ENCODE data around the gene WNT7B.

- TF ChIP-seq, protein P1, sequence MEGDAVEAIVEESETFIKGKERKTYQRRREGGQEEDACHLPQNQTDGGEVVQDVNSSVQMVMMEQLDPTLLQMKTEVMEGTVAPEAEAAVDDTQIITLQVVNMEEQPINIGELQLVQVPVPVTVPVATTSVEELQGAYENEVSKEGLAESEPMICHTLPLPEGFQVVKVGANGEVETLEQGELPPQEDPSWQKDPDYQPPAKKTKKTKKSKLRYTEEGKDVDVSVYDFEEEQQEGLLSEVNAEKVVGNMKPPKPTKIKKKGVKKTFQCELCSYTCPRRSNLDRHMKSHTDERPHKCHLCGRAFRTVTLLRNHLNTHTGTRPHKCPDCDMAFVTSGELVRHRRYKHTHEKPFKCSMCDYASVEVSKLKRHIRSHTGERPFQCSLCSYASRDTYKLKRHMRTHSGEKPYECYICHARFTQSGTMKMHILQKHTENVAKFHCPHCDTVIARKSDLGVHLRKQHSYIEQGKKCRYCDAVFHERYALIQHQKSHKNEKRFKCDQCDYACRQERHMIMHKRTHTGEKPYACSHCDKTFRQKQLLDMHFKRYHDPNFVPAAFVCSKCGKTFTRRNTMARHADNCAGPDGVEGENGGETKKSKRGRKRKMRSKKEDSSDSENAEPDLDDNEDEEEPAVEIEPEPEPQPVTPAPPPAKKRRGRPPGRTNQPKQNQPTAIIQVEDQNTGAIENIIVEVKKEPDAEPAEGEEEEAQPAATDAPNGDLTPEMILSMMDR (IDR thresholded peaks at IDR 0.05; ENCODE audit: low read length): no peak
- TF ChIP-seq EZH2phosphoT487 (IDR thresholded peaks at IDR 0.05; ENCODE audit: low read length): no peak
These were observed 57.3 kb downstream of the WNT7B start for GRCh38 chr22:45919504-45920286.

All from MM.1S (cell line).